ENCODE results near the gene ERICH6B. TPM values are rescaled to one million over a fixed set of nuclear protein-coding genes. Genes with fewer than 3 reads are reported as not detected.
A peak's percentile ranks its signal among the peaks of the same experiment; 100 is the strongest.

ERICH6B gene
- total and polyA plus RNA-seq, 2 experiments from 2014 or later, result not detected

GRCh38 chr13:45544520-45544919 lies 71.0 kb downstream of the ERICH6B start:
- Histone ChIP-seq H2AFZ (no peak overlapping the region), H3K4me3 (no peak overlapping the region), H3K27me3 (ENCODE audit: insufficient read depth) (no peaks in the 10 kb centered on the region), H3K4me2 (no peak overlapping the region), H4K20me1 (replicated peaks; ENCODE audit: insufficient read depth) (no peaks in the 10 kb centered on the region), H3K4me1 (ENCODE audit: insufficient read depth) (no peaks in the 10 kb centered on the region), H3K36me3 (ENCODE audit: insufficient read depth) (no peaks in the 10 kb centered on the region), H3K27ac (ENCODE audit: low read depth) (no peak overlapping the region), H3K9me2 (ENCODE audit: insufficient read depth) (0 out of 2 replicates have a peak, but pooled peaks cover 4% of the 10 kb centered on the region), H3K79me2 (replicated peaks; ENCODE audit: insufficient read depth) (no peaks in the 10 kb centered on the region), H3F3A (replicated peaks; ENCODE audit: low read depth) (no peaks in the 10 kb centered on the region)
- Mint-ChIP-seq H3K9me3 (no peaks in the 10 kb centered on the region), H3K4me1 (no peaks in the 10 kb centered on the region), H3K4me3 (no peak overlapping the region), H3K36me3 (ENCODE audit: low read depth) (no peaks in the 10 kb centered on the region), H3K27ac (no peak overlapping the region), H3K27me3 (ENCODE audit: insufficient read depth, low read depth, poor library complexity) (peaks cover 8% of the 10 kb centered on the region)
- peak; percentile 24 for DNase-seq (ENCODE audit: low spot score)
- ATAC-seq, result peak; percentile 56
- TF ChIP-seq EZH2phosphoT487 (IDR thresholded peaks at IDR 0.05; ENCODE audit: unreplicated experiment), result no peak
- peak; percentile 32 to 48; a peak in 3 of 4 replicates for TF ChIP-seq CTCF (conservative IDR thresholded peaks at IDR 0.05; ENCODE audit: low read depth in 2 of 2)

GRCh38 chr13:45542878-45543277 lies 72.7 kb downstream of the ERICH6B start:
- Histone ChIP-seq H2AFZ (no peak overlapping the region), H3K27me3 (ENCODE audit: insufficient read depth) (no peaks in the 10 kb centered on the region), H3K79me2 (replicated peaks; ENCODE audit: insufficient read depth) (no peaks in the 10 kb centered on the region), H3K4me1 (ENCODE audit: insufficient read depth) (no peaks in the 10 kb centered on the region), H4K20me1 (replicated peaks; ENCODE audit: insufficient read depth) (no peaks in the 10 kb centered on the region), H3K4me2 (no peak overlapping the region), H3K27ac (ENCODE audit: low read depth) (no peak overlapping the region), H3K9me2 (ENCODE audit: insufficient read depth) (no peaks in the 10 kb centered on the region), H3F3A (replicated peaks; ENCODE audit: low read depth) (no peaks in the 10 kb centered on the region), H3K36me3 (ENCODE audit: insufficient read depth) (no peaks in the 10 kb centered on the region), H3K4me3 (no peak overlapping the region)
- Mint-ChIP-seq H3K27me3 (ENCODE audit: insufficient read depth, low read depth, poor library complexity) (peaks cover 8% of the 10 kb centered on the region), H3K9me3 (no peaks in the 10 kb centered on the region), H3K27ac (no peak overlapping the region), H3K4me3 (no peak overlapping the region), H3K36me3 (ENCODE audit: low read depth) (no peaks in the 10 kb centered on the region), H3K4me1 (no peaks in the 10 kb centered on the region)
- no peak for TF ChIP-seq REST (IDR thresholded peaks at IDR 0.05; ENCODE audit: unreplicated experiment)
- TF ChIP-seq EZH2phosphoT487 (IDR thresholded peaks at IDR 0.05; ENCODE audit: unreplicated experiment), result no peak
- no peak for TF ChIP-seq NANOG (IDR thresholded peaks at IDR 0.05; ENCODE audit: borderline replicate concordance)
- TF ChIP-seq ZNF114 (CRISPR knock-in tag; IDR thresholded peaks at IDR 0.05), result no peak
- no peak for ATAC-seq
- DNase-seq (ENCODE audit: low spot score), result no peak
